ENCODE measurements around the gene CCDC68.
"Not testable (repeated sequence)": the region's sequence is repeated elsewhere in the genome, so short reads cannot be mapped to it uniquely, and the experiment has no call there.

The CCDC68 gene

GRCh38 chr18:54958704-54959625 lies at the start of gene CCDC68:
Gene CCDC68 (minus strand): TSS chr18:54959461. CDS start chr18:54942791, 16,670 bp downstream.
- DNase-seq = no peak

GRCh38 chr18:55007602-55008001 lies 48.3 kb upstream of the CCDC68 start:
- no peak for DNase-seq

- no peak for DNase-seq
Observed at GRCh38 chr18:55003695-55004094, 44.4 kb upstream of the CCDC68 start.

GRCh38 chr18:55002261-55002660 lies 43.0 kb upstream of the CCDC68 start:
- no peak for DNase-seq

GRCh38 chr18:55001394-55002024 lies 42.2 kb upstream of the CCDC68 start:
- DNase-seq = no peak

GRCh38 chr18:55000529-55000928 lies 41.3 kb upstream of the CCDC68 start:
- no peak for DNase-seq

- DNase-seq = no peak
Observed at GRCh38 chr18:54999016-54999415, 39.8 kb upstream of the CCDC68 start.

- DNase-seq = no peak
Observed at GRCh38 chr18:54995421-54996143, 36.3 kb upstream of the CCDC68 start.

- no peak for DNase-seq
Observed at GRCh38 chr18:54991981-54992380, 32.7 kb upstream of the CCDC68 start.

GRCh38 chr18:54984908-54985307 lies 25.6 kb upstream of the CCDC68 start:
- DNase-seq = no peak

- DNase-seq = no peak
Observed at GRCh38 chr18:54983791-54984190, 24.5 kb upstream of the CCDC68 start.

- DNase-seq = no peak
Observed at GRCh38 chr18:54983041-54983686, 23.9 kb upstream of the CCDC68 start.

- no peak for DNase-seq
Observed at GRCh38 chr18:54981076-54981475, 21.8 kb upstream of the CCDC68 start.

GRCh38 chr18:54975598-54975997 lies 16.3 kb upstream of the CCDC68 start:
- no peak for DNase-seq

GRCh38 chr18:54973046-54973445 lies 13.8 kb upstream of the CCDC68 start:
- no peak for DNase-seq

- DNase-seq = no peak
Observed at GRCh38 chr18:54968807-54969206, 9.5 kb upstream of the CCDC68 start.

GRCh38 chr18:54968237-54968636 lies 9.0 kb upstream of the CCDC68 start:
- not testable (repeated sequence) for DNase-seq

GRCh38 chr18:54967786-54968185 lies 8.5 kb upstream of the CCDC68 start:
- no peak for DNase-seq

GRCh38 chr18:54964741-54965140 lies 5.5 kb upstream of the CCDC68 start:
- DNase-seq = no peak

GRCh38 chr18:54962919-54963645 lies 3.8 kb upstream of the CCDC68 start:
- no peak for DNase-seq

- no peak for DNase-seq
Observed at GRCh38 chr18:54961868-54962267, 2.6 kb upstream of the CCDC68 start.

GRCh38 chr18:54961016-54961423 lies 1.8 kb upstream of the CCDC68 start:
- DNase-seq = no peak

Data from NCI-H1417 treated with DMSO at 0.1 percent for 48 hours (cell line).